Lower lobe of right lung (tissue), 2 donors: ENCODE data around the gene NDUFC2. TPM values are rescaled to one million over a fixed set of nuclear protein-coding genes. Genes with fewer than 3 reads are reported as not detected.
"Not testable (repeated sequence)": the region's sequence is repeated elsewhere in the genome, so short reads cannot be mapped to it uniquely, and the experiment has no call there.

Experiments
- ATAC-seq, 2 donors: fragments of 200-7000 bp; cut with Tn5 transposase; one replicate each; pipeline ENCODE4 v1.9.1; 2020 to 2022; ENCODE audit warnings: mild to moderate bottlenecking in 2 of 2, moderate library complexity in 2 of 2
- DNase-seq: peaks from one replicate; pipeline ENCODE4 v3.0.0-alpha.2; 2020
- H3K27ac ChIP-seq: fragments of 200-600 bp; one replicate; pipeline ENCODE4 v1.8.0; 2022
- H3K27me3 ChIP-seq: fragments of 200-600 bp; one replicate; pipeline ENCODE4 v1.8.0; 2022; ENCODE audit warnings: low read depth
- H3K36me3 ChIP-seq: fragments of 200-600 bp; one replicate; pipeline ENCODE4 v1.8.0; 2022; ENCODE audit warnings: mild to moderate bottlenecking
- H3K4me1 ChIP-seq: fragments of 200-600 bp; one replicate; pipeline ENCODE4 v1.8.0; 2022
- H3K4me3 ChIP-seq: fragments of 200-600 bp; one replicate; pipeline ENCODE4 v1.8.0; 2022; ENCODE audit warnings: mild to moderate bottlenecking
- H3K9me3 ChIP-seq: fragments of 200-600 bp; one replicate; pipeline ENCODE4 v1.8.0; 2022
- CTCF ChIP-seq: fragments of 200-600 bp; IDR thresholded peaks from one replicate; pipeline ENCODE4 v1.8.0; 2022; ENCODE audit warnings: antibody characterized with exemption, mild to moderate bottlenecking
- intact Hi-C: fragments of 100-400 bp; cut with DNase I; formaldehyde crosslinking; loops from one replicate; pipeline ENCODE4 v1.11.0; 2022
- total RNA-seq: library from RNA; stranded (reverse); fragmentation: NEBNext Ultra II Directional; extraction: Animal tissue kit (Norgen Biotek cat#: 25700); gene quantifications from one replicate; pipeline ENCODE4 v1.2.1, GENCODE V29; 2021
- donor health status: DM: no; HTN: yes; CAD: no; lungs with severe emphysema.

NDUFC2 gene
- total RNA-seq, 1 donor from 2014 or later: 130 TPM

- no peak overlapping the region for H3K27ac ChIP-seq
- intact Hi-C loops: no loop called here
- no peaks in the 10 kb centered on the region for H3K9me3 ChIP-seq
- DNase-seq (no peak), ATAC-seq (no peak)
- no peak overlapping the region for H3K4me3 ChIP-seq
- no peaks in the 10 kb centered on the region for H3K27me3 ChIP-seq
- no peak for TF ChIP-seq CTCF
- H3K4me1 ChIP-seq: peaks cover 41% of the 10 kb centered on the region
- no peaks in the 10 kb centered on the region for H3K36me3 ChIP-seq
Observed at GRCh38 chr11:78082146-78082545, 2.5 kb upstream of the NDUFC2 start.

- H3K27ac ChIP-seq: peak overlapping the region; percentile 6
- DNase-seq: no peak
Observed at GRCh38 chr11:78081583-78081982, 1.9 kb upstream of the NDUFC2 start.

GRCh38 chr11:78080818-78081495 is 1.3 kb upstream of the NDUFC2 start:
- Histone ChIP-seq H3K36me3 (no peaks in the 10 kb centered on the region), H3K4me3 (no peak overlapping the region), H3K27ac (peak overlapping the region; percentile 88), H3K27me3 (no peaks in the 10 kb centered on the region), H3K9me3 (no peaks in the 10 kb centered on the region), H3K4me1 (peaks cover 51% of the 10 kb centered on the region)
- TF ChIP-seq CTCF: no peak
- ATAC-seq (no peak), DNase-seq (no peak)
- intact Hi-C loops: no loop called here

More at GRCh38 chr11:78081583-78081982, 1.9 kb upstream of the NDUFC2 start:
- Histone ChIP-seq H3K36me3 (no peaks in the 10 kb centered on the region), H3K27me3 (no peaks in the 10 kb centered on the region), H3K4me1 (peaks cover 47% of the 10 kb centered on the region), H3K9me3 (no peaks in the 10 kb centered on the region), H3K4me3 (no peak overlapping the region)
- intact Hi-C loops: no loop called here
- TF ChIP-seq CTCF: no peak
- ATAC-seq: no peak

- Histone ChIP-seq H3K27me3 (no peaks in the 10 kb centered on the region), H3K4me3 (peak overlapping the region; percentile 96), H3K4me1 (peaks cover 57% of the 10 kb centered on the region), H3K9me3 (no peaks in the 10 kb centered on the region), H3K27ac (peak overlapping the region; percentile 88), H3K36me3 (no peaks in the 10 kb centered on the region)
- DNase-seq (no peak), ATAC-seq (no peak)
- intact Hi-C loops: no loop called here
- TF ChIP-seq CTCF: no peak
Observed at GRCh38 chr11:78080084-78080817, 589 bp upstream of the NDUFC2 start.

- ATAC-seq (no peak), DNase-seq (no peak)
- no peak overlapping the region for H3K27ac ChIP-seq
- H3K4me1 ChIP-seq: peaks cover 51% of the 10 kb centered on the region
- peak overlapping the region; percentile 96 for H3K4me3 ChIP-seq
- TF ChIP-seq CTCF: no peak
- intact Hi-C loops: no loop called here
- H3K36me3 ChIP-seq: no peaks in the 10 kb centered on the region
- H3K9me3 ChIP-seq: no peaks in the 10 kb centered on the region
- no peaks in the 10 kb centered on the region for H3K27me3 ChIP-seq
Observed at GRCh38 chr11:78078218-78079167, 1.2 kb downstream of the NDUFC2 start.

- Histone ChIP-seq H3K4me3 (peak overlapping the region; percentile 96), H3K4me1 (peaks cover 51% of the 10 kb centered on the region)
- H3K9me3 ChIP-seq, H3K27me3 ChIP-seq, H3K36me3 ChIP-seq, intact Hi-C loops, ATAC-seq, H3K27ac ChIP-seq, DNase-seq: not testable (repeated sequence)
Observed at GRCh38 chr11:78077592-78077991, 2.1 kb downstream of the NDUFC2 start.
